Hematopoietic multipotent progenitor cell treated with erythropoietin and hydrocortisone succinate and interleukin-3 and kit ligand, for 4 days (in vitro differentiated cells): ENCODE results near the gene FAM114A1.
"Not testable (repeated sequence)": the region's sequence is repeated elsewhere in the genome, so short reads cannot be mapped to it uniquely, and the experiment has no call there.

Experiments used
- DNase-seq: peaks from one replicate; pipeline ENCODE4 v3.0.0-alpha.2; 2015

The FAM114A1 gene

DNA sequence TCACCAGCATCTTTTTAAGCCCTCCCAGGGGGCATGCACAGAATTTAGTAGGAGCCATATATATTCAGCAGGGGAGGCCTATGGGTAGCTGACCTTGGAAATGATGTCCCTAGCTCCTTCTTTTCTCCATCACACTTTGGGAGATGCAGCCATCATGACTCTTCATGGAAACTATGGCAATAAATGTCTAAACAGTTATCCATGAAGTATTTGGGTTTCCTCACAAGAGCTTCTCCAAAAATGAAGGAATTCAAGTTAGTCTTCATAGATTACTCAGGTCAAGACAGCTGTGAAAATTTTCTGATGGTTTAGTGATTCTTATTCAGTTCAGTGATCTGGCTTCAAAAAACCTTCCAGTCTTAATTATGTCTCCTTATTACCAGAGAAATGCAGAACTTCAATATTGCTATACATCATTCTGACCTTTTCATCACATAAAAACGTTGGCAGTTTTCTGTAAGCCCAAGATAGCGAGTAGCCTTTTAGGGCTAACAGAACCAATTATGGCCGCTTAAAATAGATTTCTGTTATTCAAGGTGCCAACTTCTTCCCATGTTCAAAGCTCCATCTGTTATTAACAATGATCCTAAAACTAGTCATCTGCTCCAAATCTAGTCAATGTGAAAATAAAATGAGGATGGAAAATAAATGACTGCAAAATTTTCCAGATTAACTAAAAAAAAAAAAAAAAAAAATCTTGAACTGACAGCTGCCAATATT is 112.1 kb downstream of the FAM114A1 start:
- no peak for DNase-seq

DNA sequence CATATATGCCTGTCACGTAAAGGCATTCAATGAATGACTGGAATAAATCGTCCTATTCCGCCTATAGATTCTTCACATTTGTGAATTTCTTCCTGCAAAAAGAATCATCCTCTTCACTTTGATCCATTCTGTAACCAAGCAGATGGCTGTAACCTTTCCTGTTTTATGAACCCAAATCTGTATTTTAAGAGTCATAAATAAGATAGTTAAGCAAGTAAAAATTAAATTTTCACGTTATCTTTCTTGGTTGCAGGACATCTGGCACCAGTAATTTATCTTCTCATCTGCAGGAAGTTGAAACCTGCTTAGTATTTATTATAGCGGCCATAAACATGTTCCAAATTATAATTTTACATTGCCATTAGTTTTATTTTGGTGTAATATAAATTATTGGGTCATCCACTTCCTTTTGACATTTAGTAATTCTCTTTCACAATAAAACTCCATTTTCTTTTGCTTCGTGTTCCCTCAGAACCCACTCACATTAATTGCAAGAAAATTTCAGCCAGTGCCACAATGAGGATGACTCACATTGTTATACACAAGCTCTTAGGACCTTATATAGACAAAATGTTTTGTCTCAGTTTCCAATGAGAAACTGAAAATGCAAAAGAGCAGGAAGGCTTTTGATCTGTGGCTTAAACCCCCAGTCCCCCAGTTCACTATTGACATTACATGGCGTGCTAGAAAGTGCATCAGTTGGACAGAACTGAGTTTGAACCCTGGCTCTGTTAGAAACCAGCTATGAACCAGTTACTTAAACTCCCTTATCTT is 113.5 kb downstream of the FAM114A1 start:
- peak; percentile 42 for DNase-seq

DNA sequence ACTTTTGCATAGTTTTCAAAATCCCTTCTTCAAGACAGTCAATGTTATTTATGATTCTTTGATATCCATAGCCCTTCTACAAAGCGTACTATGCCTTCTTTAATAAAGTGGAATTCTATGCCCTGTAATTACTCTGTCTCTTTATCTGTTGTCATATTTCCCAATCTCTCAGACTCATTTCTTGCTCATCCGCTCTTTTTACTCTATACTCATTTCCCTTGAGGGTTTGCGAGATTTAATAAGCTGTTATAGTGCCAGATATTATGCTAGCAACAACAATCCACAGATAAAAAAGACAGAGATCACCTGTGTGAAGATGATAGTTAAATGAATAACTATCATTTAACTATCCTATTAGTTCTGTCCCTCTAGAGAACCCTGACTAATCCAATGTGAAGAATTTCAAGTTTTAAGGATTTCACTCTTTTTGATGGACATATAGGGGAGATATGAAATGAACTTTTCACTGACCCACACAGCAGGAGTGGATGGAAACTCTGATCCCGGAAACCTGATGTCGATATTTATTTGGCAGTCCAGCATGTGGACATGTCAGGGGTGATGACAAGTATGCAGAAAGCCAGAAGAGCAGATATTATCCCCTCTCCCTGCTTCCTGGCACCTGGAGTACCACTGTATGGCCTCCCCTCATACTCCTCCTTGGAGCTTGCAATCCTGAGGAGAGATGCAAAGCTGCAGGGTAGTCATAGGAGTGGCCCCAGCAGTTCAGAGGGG is 114.9 kb downstream of the FAM114A1 start:
- DNase-seq: no peak

DNA sequence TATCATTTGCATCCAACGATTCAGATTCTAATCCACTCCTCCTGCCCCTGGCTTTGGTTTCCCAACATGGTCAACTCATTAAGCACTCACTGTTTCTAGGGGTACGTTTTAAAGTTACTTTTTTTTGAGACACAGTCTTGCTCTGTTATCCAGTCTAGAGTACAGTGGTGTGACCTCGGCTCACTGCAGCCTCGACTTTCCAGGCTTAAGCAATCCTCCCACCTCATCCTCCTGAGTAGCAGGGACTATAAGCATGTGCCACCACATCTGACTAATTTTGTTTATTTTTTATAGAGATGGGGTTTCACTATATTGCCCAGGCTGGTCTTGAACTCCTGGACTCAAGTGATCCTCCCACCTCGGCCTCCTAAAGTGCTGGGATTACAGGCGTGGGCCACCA is 115.7 kb downstream of the FAM114A1 start:
- DNase-seq: no peak

DNA sequence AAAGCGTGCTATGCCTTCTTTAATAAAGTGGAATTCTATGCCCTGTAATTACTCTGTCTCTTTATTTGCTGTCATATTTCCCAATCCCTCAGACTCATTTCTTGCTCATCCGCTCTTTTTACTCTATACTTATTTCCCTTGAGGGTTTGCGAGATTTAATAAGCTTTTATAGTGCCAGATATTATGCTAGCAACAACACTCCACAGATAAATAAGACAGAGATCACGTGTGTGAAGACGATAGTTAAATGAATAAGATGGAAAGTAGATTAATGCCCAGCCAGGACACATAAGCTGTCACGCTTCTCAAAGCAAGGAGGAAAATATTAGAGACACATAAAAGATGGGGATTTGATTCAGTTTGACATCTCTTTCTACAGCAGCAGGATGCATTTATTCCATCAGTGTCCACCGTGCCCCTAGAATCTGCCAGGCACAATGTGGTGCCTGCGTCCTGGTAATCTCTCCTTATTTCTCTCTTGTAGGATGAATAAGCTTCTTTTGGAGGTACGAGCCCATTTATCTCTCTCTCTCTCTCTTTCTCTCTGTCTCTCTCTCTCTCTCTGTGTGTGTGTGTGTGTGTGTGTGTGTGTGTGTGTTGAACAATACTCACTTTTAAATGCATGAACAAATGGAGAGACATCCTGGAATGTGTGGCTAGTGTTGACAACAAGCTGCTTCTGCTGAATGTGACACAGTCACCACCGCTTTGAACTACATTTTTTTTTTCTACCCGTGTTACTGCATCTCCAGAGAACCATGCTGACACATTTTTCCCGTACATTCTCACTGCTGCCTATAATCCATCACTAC is 116.4 kb downstream of the FAM114A1 start:
- DNase-seq: no peak

DNA sequence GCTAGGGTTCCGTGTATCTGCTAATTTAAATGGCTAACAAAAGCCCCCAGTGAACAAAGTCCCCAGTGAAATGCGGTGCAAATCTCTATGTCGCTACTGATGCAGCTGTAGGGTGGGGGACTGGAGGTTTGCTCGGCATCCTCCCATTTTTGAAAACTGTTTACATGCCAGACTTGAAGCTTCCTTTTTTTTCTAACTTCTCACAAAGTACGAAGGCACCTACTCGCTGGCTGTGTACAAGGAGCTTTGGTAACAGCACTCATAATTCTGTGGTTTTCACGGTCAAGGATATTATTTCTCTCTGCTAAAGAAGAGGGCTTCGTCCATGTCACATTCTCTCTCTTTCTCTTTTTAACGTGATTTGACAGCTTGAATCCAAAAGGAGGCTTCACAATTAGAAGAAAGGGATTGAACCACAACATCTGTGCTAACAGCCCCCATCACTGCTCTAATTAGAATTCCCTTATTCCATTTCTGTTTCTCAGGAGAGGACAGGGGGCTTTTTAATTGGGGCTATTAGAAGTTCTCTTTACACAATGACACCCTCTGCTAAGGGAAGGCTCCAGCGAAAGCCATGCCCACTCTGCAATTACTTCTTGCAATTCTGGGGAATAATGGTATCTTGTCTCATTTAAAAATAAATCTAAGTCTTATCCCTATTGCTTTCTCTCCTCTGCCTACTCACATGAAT is 117.9 kb downstream of the FAM114A1 start:
- peak; percentile 22 for DNase-seq

DNA sequence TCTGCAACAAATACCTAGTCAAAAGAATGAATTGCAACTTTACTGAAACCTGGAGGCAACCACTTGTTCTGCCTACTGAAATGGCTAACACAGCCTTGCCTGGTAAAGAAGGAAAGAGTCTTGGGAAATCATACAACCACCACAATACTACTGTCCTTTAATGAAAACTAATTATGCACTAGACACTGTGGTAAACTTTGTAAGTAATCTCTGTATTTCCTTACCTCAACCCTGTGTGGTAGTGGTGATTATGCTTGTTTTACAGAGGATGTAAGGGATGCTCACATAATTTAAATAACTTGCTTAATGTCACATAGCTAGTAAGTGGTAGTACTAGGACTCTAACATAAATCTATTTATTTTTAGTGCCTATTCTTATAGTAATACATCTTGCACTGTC is 119.9 kb downstream of the FAM114A1 start:
- DNase-seq: no peak

DNA sequence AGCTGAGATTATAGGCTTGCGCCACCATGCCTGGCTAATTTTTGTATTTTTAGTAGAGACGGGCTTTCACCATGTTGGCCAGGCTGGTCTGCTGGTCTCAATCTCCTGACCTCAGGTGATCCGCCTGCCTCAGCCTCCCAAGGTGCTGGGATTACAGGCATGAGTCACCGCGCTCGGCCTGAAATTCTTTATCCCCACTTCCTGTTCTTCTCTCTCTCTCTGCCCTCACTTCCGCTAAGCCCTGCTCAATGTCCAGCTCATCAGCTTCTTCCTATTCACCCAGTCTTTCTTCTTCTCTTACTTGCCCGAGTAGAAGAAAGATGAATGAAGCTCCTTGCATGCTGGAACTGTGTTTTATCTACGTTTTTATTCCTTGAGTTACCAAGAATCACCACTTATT is 120.7 kb downstream of the FAM114A1 start:
- not testable (repeated sequence) for DNase-seq

DNA sequence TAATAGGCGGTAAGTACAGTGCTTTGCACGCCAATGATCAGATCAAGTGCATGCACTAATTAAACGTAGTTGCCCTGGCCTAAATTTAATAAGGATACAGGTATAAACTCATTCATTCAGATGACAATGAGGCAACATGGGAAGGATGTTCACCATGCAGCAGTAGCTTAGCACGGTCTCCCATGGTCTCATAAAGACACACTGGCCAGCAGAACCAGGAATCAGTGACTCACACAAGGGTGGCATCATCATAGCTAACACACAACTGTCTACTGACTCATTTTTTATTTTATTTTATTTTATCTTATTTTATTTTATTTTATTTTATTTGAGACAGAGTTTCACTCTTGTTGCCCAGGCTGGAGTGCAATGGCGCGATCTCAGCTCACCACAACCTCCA is 121.9 kb downstream of the FAM114A1 start:
- no peak for DNase-seq

DNA sequence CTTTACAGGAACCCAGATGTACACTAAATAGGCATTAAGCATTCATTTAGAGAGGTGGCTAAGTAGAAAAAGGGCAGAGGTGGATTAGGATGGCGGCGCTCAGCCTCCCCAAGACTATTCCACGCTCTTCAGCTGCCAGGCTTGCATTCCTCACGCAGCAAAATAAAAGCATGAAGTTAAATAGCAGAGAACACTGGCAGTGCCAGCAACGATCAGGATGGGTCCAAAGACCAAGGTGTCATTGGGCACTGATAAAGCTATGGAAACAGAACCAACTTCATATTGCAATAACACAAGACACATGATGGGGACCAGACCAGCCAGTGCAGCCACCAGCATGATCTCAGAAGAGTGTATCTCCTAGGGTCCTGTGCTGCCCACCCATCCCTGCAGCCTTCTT is 122.6 kb downstream of the FAM114A1 start:
- DNase-seq: no peak

DNA sequence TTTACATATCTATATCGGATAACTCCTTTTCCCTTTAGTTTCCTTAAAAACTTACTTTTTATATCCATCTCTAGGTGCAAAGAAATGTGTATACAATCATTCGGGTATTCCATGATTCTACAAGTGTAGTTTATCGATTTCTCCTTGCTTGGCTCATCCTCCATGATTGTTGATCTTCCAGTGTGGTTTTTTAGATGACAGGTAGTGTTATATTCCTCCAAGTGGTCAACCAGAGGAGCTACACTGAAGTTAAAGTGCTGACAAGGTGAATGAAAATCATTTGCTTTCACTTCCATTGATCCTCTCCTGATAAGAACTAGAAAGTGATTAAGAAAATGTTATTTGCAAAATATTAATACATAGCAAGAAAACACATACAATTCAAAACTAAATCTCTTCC is 126.1 kb downstream of the FAM114A1 start:
- DNase-seq: no peak

DNA sequence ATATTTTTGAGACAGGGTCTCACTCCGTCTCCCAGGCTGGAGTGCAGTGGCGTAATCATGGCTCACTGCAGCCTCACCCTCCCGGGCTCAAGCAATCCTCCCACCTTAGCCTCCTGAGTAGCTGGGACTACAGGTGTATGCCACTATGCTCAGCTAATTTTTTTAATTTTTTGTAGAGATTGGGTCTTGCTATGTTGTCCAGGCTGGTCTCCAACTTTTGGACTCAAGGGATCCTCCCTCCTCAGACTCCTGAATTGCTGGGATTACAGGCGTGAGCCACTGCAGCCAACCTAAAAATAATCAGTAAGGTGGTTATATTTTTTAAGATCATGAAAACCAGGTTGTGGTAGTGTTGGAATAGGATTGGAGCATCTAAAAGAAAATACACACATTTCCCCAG is 126.5 kb downstream of the FAM114A1 start:
- DNase-seq: no peak
